Uterus (tissue), 2 donors: ENCODE data around the gene GRIK2.

Experiments
- POLR2A ChIP-seq, 2 donors: fragments of 450-650 bp; IDR thresholded peaks; one replicate each; pipeline ENCODE4 v1.6.1; 2016; ENCODE audit warnings: antibody characterized with exemption in 2 of 2, mild to moderate bottlenecking in 1 of 2, moderate library complexity in 1 of 2
- TF ChIP-seq, protein P1 (sequence below), 4 experiments: fragments of 200-600 bp in 2 of 4; fragments of 450-650 bp in 2 of 4; sonication (generic) in 2 of 4; IDR thresholded peaks; one replicate each; pipeline ENCODE4 v1.5.1; 2016 to 2019; ENCODE audit warnings: antibody characterized with exemption in 4 of 4, mild to moderate bottlenecking in 2 of 4, moderate library complexity in 1 of 4

DNA sequence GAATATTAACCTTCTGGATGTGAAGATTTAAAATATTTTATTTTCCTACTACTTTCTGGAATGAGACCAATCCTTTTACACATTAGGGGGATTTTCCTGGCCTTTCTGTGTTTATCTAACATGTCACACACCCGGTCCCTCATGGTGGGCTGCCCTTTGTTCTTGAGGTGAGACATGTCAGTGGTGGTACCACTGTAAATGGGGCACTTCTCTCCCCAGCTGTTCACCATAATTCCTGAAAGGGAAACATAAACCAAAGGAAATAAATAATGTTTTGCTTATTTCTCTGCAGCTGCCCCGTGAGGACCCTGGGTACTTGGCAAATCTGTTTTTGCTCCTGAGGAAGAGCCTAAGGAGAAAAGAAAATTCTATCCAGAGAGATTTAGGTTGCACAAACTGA lies 41.1 kb downstream of the GRIK2 start:
- TF ChIP-seq, protein P1, sequence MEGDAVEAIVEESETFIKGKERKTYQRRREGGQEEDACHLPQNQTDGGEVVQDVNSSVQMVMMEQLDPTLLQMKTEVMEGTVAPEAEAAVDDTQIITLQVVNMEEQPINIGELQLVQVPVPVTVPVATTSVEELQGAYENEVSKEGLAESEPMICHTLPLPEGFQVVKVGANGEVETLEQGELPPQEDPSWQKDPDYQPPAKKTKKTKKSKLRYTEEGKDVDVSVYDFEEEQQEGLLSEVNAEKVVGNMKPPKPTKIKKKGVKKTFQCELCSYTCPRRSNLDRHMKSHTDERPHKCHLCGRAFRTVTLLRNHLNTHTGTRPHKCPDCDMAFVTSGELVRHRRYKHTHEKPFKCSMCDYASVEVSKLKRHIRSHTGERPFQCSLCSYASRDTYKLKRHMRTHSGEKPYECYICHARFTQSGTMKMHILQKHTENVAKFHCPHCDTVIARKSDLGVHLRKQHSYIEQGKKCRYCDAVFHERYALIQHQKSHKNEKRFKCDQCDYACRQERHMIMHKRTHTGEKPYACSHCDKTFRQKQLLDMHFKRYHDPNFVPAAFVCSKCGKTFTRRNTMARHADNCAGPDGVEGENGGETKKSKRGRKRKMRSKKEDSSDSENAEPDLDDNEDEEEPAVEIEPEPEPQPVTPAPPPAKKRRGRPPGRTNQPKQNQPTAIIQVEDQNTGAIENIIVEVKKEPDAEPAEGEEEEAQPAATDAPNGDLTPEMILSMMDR (IDR thresholded peaks at IDR 0.05), result no peak
- no peak for TF ChIP-seq POLR2A (IDR thresholded peaks at IDR 0.05)
